Body of pancreas (tissue), 4 donors: ENCODE measurements around the gene FBLL1.

ENCODE experiments used
- CTCF ChIP-seq, 7 experiments: fragments of 450-650 bp in 4 of 7; fragments of 200-600 bp in 3 of 7; sonication (generic) in 3 of 7; IDR thresholded peaks; one replicate each; pipeline ENCODE4 v1.5.1; 2016 to 2019; ENCODE audit warnings: antibody characterized with exemption in 7 of 7
- POLR2A ChIP-seq, 3 donors: fragments of 450-650 bp; IDR thresholded peaks; one replicate each; pipeline ENCODE4 v1.6.1; 2016; ENCODE audit warnings: antibody characterized with exemption in 3 of 3, mild to moderate bottlenecking in 2 of 3

DNA sequence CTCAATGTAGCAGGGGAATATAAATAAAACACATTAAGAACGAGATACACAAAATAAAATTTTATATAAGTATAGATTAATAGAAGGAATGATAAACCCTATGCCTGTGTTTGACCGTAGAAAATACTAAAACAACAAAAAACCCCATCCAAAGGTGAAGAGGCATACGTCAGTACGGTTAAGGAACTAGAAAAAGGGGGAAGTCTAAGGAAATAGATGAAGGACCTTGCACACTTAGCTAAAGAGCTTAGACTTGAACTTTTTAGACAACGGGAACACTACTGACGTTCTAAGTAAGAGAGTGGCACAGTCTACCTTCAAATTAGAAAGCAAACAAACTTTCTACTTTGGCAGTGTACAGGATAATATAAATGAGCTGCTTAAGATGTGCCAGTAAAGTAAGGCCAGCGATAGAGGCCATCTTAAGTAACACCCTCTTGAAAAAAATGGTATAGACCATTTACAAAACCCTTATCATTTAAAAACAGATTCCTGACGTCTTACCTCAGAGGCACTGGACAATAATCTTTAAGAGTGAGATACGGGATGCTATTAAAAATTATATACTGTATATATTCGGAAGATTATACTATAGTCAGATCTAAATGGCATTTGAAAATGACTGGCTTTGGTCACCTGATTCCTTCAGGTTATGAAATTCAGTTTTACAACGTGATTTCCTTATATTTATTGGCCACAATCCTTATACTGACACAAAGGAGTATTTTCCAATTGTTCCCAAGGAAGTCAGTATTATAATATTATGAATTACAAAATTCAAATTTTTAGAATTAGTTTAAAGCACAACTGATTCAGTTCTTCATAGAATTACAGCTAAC, 41.6 kb downstream of the FBLL1 start:
- TF ChIP-seq CTCF (IDR thresholded peaks at IDR 0.05) (no peak), POLR2A (IDR thresholded peaks at IDR 0.05) (no peak)
